ENCODE data around the gene CCNB1.

CCNB1 gene

GRCh38 chr5:69184621-69185020 is 17.7 kb downstream of the CCNB1 start:
- no peak overlapping the region for H3K4me3 ChIP-seq (ENCODE audit: low read depth, low read length)
- in situ Hi-C loops (cut with HindIII; ENCODE audit: low sequenced_read_pairs), result no loop called here
- no peak for DNase-seq (ENCODE audit: low read depth, low spot score)
- TF ChIP-seq CTCF (IDR thresholded peaks at IDR 0.05; ENCODE audit: low read depth, low read length), result no peak

- no peak for TF ChIP-seq CTCF (IDR thresholded peaks at IDR 0.05; ENCODE audit: low read depth, low read length)
- in situ Hi-C loops (cut with HindIII; ENCODE audit: low sequenced_read_pairs), result no loop called here
- H3K4me3 ChIP-seq (ENCODE audit: low read depth, low read length), result no peak overlapping the region
- DNase-seq (ENCODE audit: low read depth, low spot score), result no peak
Measured at GRCh38 chr5:69187342-69187741, 20.4 kb downstream of the CCNB1 start.

- peak; percentile 16 for DNase-seq (ENCODE audit: low read depth, low spot score)
- peak overlapping the region; percentile 74 for H3K4me3 ChIP-seq (ENCODE audit: low read depth, low read length)
- no peak for TF ChIP-seq CTCF (IDR thresholded peaks at IDR 0.05; ENCODE audit: low read depth, low read length)
- in situ Hi-C loops (cut with HindIII; ENCODE audit: low sequenced_read_pairs), result no loop called here
Measured at GRCh38 chr5:69188811-69189161, 21.8 kb downstream of the CCNB1 start.

- in situ Hi-C loops (cut with HindIII; ENCODE audit: low sequenced_read_pairs), result no loop called here
- no peak for TF ChIP-seq CTCF (IDR thresholded peaks at IDR 0.05; ENCODE audit: low read depth, low read length)
- peak; percentile 92 for DNase-seq (ENCODE audit: low read depth, low spot score)
Measured at GRCh38 chr5:69189162-69190086, 22.5 kb downstream of the CCNB1 start, which contains the start of gene CENPH. CENPH (plus strand) TSS chr5:69189583; CDS start chr5:69189635, 52 bp downstream.

GRCh38 chr5:69202497-69202896 is 35.5 kb downstream of the CCNB1 start:
- TF ChIP-seq CTCF (IDR thresholded peaks at IDR 0.05; ENCODE audit: low read depth, low read length), result no peak
- H3K4me3 ChIP-seq (ENCODE audit: low read depth, low read length), result no peak overlapping the region
- in situ Hi-C loops (cut with HindIII; ENCODE audit: low sequenced_read_pairs), result no loop called here
- no peak for DNase-seq (ENCODE audit: low read depth, low spot score)

More at GRCh38 chr5:69189162-69190086, 22.5 kb downstream of the CCNB1 start, which contains the start of gene CENPH:
- H3K4me3 ChIP-seq (ENCODE audit: low read depth, low read length), result peak within 1 kb of the TSS; percentile 74

GRCh38 chr5:69206528-69207190 is 39.7 kb downstream of the CCNB1 start:
- DNase-seq (ENCODE audit: low read depth, low spot score), result peak; percentile 7
- TF ChIP-seq CTCF (IDR thresholded peaks at IDR 0.05; ENCODE audit: low read depth, low read length), result no peak
- in situ Hi-C loops (cut with HindIII; ENCODE audit: low sequenced_read_pairs), result no loop called here
- no peak overlapping the region for H3K4me3 ChIP-seq (ENCODE audit: low read depth, low read length)

All from astrocyte of the spinal cord (primary cell).